ENCODE data around the gene UBL3.

Gene UBL3

GRCh38 chr13:29758531-29759114 lies 91.8 kb downstream of the UBL3 start:
- peak; percentile 36 to 63 for DNase-seq (ENCODE audit: low read depth in 2 of 2)

- DNase-seq (ENCODE audit: low read depth in 2 of 2), result no peak
Measured at GRCh38 chr13:29756506-29756905, 93.9 kb downstream of the UBL3 start.

- no peak for DNase-seq (ENCODE audit: low read depth in 2 of 2)
Measured at GRCh38 chr13:29754473-29754806, 96.0 kb downstream of the UBL3 start.

DNA sequence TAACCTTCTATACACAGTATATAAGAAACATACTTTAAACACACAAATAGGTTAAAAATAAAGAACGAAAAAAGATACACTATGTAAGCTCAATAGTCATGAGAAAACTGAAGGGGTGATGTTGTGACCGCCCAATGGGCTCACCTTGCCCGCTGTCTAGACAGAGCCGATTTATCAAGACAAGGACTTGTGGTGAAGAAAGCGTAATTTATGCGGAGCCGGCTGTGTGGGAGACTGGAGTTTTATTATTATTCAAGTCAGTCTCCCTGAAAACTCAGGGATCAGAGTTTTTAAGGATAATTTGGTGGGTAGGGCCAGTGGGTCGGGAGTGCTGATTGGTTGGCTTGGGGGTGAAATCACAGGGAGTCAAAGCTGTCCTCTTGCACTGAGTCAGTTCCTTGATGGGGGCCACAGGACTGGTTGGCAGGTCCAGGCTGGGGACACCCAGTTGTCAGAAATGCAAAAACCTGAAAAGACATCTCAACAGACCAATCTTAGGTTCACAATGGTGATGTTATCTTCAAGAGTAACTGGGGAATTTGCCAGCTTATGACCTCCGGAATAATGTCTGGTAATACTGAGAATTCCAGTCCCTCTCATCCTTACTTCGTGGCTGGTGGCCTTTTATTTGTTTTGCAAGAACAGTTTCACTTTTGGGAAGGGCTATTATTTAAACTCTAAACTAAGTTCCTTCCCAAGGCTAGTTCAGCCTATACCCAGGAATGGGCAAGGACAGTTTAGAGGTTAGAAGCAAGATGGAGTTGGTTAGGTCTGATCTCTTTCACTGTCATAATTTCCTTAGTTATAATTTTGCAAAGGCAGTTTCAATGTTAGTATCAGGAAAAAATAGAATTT lies 96.6 kb downstream of the UBL3 start:
- no peak for DNase-seq (ENCODE audit: low read depth in 2 of 2)

- DNase-seq (ENCODE audit: low read depth in 2 of 2), result no peak
Measured at GRCh38 chr13:29752175-29752574, 98.2 kb downstream of the UBL3 start.

DNA sequence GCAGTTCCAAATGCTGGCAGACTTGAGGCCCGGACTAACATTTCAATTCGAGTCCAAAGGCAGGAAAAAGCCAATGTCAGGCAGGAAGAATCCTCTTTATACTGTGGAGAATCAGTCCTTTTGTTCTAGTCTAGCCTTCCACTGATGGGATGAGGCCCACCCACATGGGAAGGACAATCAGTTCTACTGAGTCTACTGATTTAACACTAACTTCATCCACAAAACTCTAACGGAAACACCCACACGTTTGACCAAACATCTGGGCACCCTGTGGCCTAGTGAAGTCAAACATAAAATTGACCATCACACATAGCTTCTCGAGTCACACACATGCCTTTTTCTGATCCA lies 100.3 kb downstream of the UBL3 start:
- no peak for DNase-seq (ENCODE audit: low read depth in 2 of 2)

DNA sequence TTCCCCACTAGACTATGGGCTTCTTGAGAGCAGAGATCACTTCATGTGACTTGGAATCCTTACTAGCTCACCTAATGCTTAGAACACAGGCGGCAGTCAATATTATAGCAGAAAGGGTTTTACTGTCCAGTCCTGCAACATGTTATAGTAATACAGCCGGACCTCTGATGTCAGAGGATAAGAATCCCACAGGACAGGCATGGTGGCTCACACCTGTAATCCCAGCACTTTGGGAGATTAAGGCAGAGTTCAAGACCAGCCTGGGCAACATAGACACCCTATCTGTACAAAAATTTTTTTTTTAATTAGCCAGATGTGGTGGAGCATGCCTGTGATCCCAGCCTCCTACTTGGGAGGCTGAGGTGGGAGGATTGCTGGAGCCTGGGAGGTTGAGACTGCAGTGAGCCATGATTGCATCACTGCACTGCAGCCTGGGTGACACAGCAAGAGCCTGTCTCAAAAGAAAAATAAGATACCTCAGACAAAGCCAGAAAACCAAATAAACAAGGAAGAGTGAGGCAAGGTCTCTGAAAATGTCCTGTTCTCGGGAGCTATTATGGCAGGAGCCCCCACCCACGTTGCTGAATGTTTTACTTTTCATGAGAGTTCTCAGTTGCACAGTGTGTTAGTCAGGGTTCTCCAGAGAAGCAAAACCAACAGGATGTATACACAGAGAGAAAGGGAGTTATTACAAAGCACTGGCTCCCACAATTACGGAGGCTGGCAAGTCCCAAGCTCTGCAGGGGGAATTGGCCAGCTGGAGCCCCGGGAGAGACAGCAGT lies 100.8 kb downstream of the UBL3 start:
- DNase-seq (ENCODE audit: low read depth in 2 of 2), result no peak

- no peak for DNase-seq (ENCODE audit: low read depth in 2 of 2)
Measured at GRCh38 chr13:29748097-29748496, 102.3 kb downstream of the UBL3 start.

DNA sequence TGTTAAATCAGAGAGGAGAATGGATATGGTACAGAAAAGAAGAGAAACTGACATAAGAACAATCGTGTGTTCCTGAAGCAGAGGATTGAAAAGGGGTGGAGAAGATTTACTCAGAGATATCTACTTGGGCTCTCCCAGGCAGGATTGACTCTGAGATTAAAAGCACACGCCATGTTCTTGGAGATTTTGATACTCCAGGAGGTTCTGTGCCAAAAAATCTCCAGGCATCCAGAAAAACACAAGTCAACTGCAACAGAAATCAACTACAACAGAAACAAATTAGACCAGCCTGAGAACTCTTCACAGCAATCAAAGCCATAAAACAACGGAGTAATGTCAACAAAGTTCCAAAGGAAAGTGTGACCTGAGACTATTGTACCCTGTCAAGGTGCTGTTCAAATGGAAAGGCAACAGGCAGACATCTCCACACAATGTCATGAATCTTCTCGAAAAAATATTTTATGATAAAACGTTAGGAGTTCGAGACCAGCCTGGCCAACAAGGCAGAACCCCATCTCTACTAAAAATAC lies 104.2 kb downstream of the UBL3 start:
- no peak for DNase-seq (ENCODE audit: low read depth in 2 of 2)

DNA sequence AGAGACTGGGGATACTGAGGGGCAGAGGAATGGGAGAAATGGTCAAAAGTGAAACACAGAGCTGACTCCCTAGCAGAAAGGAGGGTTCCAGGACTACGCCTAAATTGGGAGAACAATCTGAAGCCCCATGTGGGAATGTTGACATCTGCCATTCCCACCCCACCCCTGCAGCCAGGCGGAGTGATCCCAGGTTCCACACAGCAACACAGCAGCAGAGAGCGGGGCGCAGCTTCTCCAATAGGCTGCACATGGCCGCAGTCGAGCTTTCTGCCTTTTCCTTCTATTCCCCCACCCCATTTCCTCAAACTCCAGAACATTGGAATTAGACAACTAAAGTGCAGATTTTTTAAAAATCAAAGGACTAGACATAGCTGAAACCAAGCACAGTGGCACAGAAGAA lies 104.7 kb downstream of the UBL3 start:
- DNase-seq (ENCODE audit: low read depth in 2 of 2), result no peak

DNA sequence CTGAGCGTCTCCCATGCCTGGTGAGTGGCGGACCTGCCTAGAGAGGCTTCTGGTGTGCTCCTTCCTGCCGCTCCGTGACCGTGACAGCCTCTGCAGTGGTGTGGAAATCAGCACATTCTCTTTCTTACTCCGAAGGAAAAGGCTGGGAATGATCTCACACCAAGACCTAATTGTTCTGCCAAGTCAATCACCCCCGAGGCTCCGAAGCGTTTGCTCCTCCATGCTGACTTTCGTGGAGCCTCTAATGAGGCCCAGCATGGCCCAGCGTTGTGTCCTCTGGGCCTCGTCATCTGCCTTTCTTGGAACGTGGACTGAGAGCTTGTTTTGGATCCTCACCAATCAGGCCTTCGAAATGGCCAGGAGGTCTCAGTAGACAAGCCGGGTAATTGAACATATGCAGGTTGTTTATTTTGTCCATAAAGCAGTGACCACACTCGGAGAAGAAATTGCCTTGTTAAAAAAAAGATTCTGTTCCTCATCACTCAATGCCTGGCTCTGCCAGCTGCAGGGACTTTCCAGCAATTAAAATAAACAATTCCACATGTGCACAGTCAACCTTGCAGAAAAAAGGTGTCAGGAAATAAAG lies 107.1 kb downstream of the UBL3 start:
- DNase-seq (ENCODE audit: low read depth in 2 of 2), result no peak

- DNase-seq (ENCODE audit: low read depth in 2 of 2), result no peak
Measured at GRCh38 chr13:29740961-29741360, 109.5 kb downstream of the UBL3 start.

- DNase-seq (ENCODE audit: low read depth in 2 of 2), result no peak
Measured at GRCh38 chr13:29737061-29737460, 113.4 kb downstream of the UBL3 start.

DNA sequence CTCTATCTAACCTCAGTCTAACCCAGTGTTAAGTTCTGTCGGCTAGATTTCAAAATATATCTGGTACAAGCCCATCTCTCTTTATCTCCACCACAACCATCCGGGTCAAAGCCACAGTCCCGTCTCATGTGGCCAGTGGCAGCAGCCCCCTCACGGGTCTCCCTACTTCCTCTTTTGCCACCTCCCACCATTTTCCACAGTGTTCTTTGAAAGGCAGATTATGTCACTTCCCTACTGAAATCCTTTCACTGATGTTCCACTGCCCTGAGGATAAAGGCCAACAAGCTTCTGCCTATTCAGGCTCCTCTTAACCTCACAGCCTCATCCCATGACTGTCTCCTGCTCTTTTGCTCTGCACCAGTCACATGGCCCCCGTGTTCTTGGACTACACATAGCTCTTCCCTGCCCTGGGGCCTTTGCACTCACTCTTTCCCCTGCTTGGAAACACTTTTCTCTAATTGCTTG lies 117.2 kb downstream of the UBL3 start:
- DNase-seq (ENCODE audit: low read depth in 2 of 2), result no peak

GRCh38 chr13:29730253-29730652 lies 120.2 kb downstream of the UBL3 start:
- no peak for DNase-seq (ENCODE audit: low read depth in 2 of 2)

GRCh38 chr13:29722415-29722814 lies 128.0 kb downstream of the UBL3 start:
- DNase-seq (ENCODE audit: low read depth in 2 of 2), result no peak

DNA sequence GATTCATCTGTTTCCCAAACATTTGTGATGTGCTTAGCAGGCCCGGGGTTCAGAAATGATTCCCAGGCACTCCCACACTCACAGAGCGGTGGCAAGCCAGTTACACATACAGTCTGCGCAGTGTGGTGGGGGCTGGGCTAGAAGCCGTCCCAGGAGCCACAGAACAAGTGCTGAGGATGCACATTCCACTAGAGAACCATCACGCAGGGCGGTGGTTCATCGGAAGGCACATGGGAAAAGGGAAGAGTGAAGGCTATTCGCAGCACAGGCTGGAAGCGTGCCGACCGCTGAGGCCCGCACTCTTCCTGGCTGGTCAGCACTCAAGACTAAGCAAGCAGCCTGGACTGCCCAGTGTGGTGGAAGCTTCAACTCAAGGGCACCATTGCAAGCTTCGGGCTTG lies 128.7 kb downstream of the UBL3 start:
- no peak for DNase-seq (ENCODE audit: low read depth in 2 of 2)

DNA sequence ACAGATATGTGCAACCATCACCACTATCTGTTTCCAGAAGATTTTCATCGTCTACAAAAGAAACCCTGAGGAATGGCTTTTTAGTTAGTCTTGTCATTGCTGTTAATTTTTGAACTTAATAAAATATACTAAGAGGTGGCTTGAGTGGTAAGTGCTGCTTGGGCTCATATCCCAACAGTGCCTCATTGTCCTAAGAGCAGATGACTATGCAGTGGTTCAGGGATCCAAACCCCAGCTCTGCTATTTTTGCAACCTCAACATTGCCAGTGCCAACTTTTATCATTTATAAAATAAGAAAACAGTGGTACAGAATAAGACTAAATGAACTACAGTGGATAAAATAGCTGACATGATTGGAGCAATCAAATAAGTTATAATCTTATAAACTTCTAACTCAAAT lies 131.7 kb downstream of the UBL3 start:
- no peak for DNase-seq (ENCODE audit: low read depth in 2 of 2)

DNA sequence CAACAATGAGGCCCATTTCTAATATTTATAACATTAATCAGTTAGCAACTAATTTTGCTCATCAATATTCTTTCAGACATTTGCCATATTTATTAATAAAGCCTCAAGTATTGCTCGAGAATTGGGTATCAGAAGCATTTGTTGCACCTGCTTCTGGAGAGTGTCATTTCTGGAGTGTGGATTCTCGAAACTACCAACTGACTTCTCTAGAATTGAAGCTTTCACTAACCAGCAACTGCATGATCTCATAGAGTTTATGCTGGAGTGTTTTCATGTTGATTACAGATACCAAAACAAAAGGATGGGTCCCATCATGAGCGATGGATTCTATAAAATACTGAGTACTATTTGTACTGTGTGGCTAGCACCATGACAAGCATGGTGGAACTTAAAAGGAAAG lies 133.9 kb downstream of the UBL3 start:
- no peak for DNase-seq (ENCODE audit: low read depth in 2 of 2)

All from stimulated activated CD4-positive, alpha-beta T cell treated with anti-CD3 and anti-CD28 coated beads, Interleukin-4, amount 100 ng/mL, for 48 hours (primary cell).